Right lobe of liver (tissue), 4 donors: ENCODE measurements around the gene IDI1.

ENCODE experiments used
- CTCF ChIP-seq, 4 donors: fragments of 200-600 bp in 3 of 4; fragments of 450-650 bp in 1 of 4; IDR thresholded peaks; one replicate each; pipeline versions ENCODE4 v1.5.1 to v1.8.0; 2016 to 2022; ENCODE audit warnings: antibody characterized with exemption in 4 of 4, mild to moderate bottlenecking in 2 of 4
- POLR2A ChIP-seq: fragments of 450-650 bp; IDR thresholded peaks from one replicate; pipeline ENCODE4 v1.6.1; 2017; ENCODE audit warnings: antibody characterized with exemption, mild to moderate bottlenecking
- donor health status: DM: no; HTN: no; CAD: no.
- donor health status: DM: no; HTN: no; CAD: no.
- donor health status: DM: no; HTN: yes; CAD: no.

GRCh38 chr10:990808-991207 is 58.1 kb downstream of the IDI1 start:
- TF ChIP-seq CTCF (IDR thresholded peaks at IDR 0.05) (no peak), POLR2A (no peak)
